Trophoblast cell (in vitro differentiated cells and primary cell): Measurements from ENCODE around the gene TCHP.

Experiments used
- DNase-seq, 2 donors: peaks; one replicate each; pipeline ENCODE4 v3.0.0-alpha.2; 2016
- H2AFZ ChIP-seq: 2 replicates; pipeline ENCODE4 v1.6.1; 2013; ENCODE audit warnings: low read length, moderate library complexity, mild to moderate bottlenecking; ENCODE audit not compliant: insufficient read depth, poor library complexity
- H2AK5ac ChIP-seq: 2 replicates; pipeline ENCODE4 v1.6.1; 2013; ENCODE audit warnings: mild to moderate bottlenecking, low read length
- H2BK120ac ChIP-seq: 2 replicates; pipeline ENCODE4 v1.6.1; 2013; ENCODE audit warnings: low read length, mild to moderate bottlenecking, moderate library complexity; ENCODE audit not compliant: insufficient read depth, poor library complexity
- H2BK12ac ChIP-seq: 2 replicates; pipeline ENCODE4 v1.6.1; 2013; ENCODE audit warnings: mild to moderate bottlenecking, low read length, moderate library complexity
- H2BK5ac ChIP-seq: 2 replicates; pipeline ENCODE4 v1.6.1; 2013; ENCODE audit warnings: low read length, low read depth, moderate library complexity, mild to moderate bottlenecking; ENCODE audit not compliant: poor library complexity
- H3K14ac ChIP-seq: 2 replicates; pipeline ENCODE4 v1.6.1; 2013; ENCODE audit warnings: mild to moderate bottlenecking, low read length
- H3K18ac ChIP-seq: 2 replicates; pipeline ENCODE4 v1.6.1; 2013; ENCODE audit warnings: mild to moderate bottlenecking, low read length
- H3K23ac ChIP-seq: 2 replicates; pipeline ENCODE4 v1.6.1; 2013; ENCODE audit warnings: low read length
- H3K27ac ChIP-seq: 2 replicates; pipeline ENCODE4 v1.5.1; 2013; ENCODE audit warnings: low read depth, mild to moderate bottlenecking, inconsistent platforms, low read length, moderate library complexity
- H3K27me3 ChIP-seq: 2 replicates; pipeline ENCODE4 v1.6.1; 2013; ENCODE audit warnings: inconsistent platforms, mild to moderate bottlenecking, low read length, moderate library complexity; ENCODE audit not compliant: insufficient read depth
- H3K36me3 ChIP-seq, 2 experiments: 1 replicate in 1 of 2; 2 replicates in 1 of 2; pipeline ENCODE4 v1.6.1; 2013; ENCODE audit warnings: low read length in 2 of 2, mild to moderate bottlenecking in 2 of 2, moderate library complexity in 1 of 2; ENCODE audit not compliant: insufficient read depth in 2 of 2, control insufficient read depth in 1 of 2
- H3K4ac ChIP-seq: 2 replicates; pipeline ENCODE4 v1.6.1; 2013; ENCODE audit warnings: low read depth, mild to moderate bottlenecking, low read length, moderate library complexity
- H3K4me1 ChIP-seq, 2 experiments: 1 replicate in 1 of 2; 2 replicates in 1 of 2; pipeline ENCODE4 v1.6.1; 2013; ENCODE audit warnings: low read length in 2 of 2, mild to moderate bottlenecking in 2 of 2, moderate library complexity in 1 of 2; ENCODE audit not compliant: insufficient read depth in 2 of 2, control insufficient read depth in 1 of 2
- H3K4me2 ChIP-seq: 2 replicates; pipeline ENCODE4 v1.6.1; 2013; ENCODE audit warnings: inconsistent platforms, mild to moderate bottlenecking, low read length, moderate library complexity
- H3K4me3 ChIP-seq: 2 replicates; pipeline ENCODE4 v1.5.1; 2013; ENCODE audit warnings: mild to moderate bottlenecking, low read depth, low read length, inconsistent platforms
- H3K79me1 ChIP-seq: one replicate; pipeline ENCODE4 v1.6.1; 2013; ENCODE audit warnings: low read length
- H3K79me2 ChIP-seq: 2 replicates; pipeline ENCODE4 v1.6.1; 2013; ENCODE audit warnings: low read length, mild to moderate bottlenecking; ENCODE audit not compliant: control insufficient read depth, insufficient read depth, poor library complexity
- H3K9ac ChIP-seq: 2 replicates; pipeline ENCODE4 v1.6.1; 2013; ENCODE audit warnings: mild to moderate bottlenecking, low read length
- H3K9me3 ChIP-seq: 2 replicates; pipeline ENCODE4 v1.6.1; 2013; ENCODE audit warnings: low read depth, mild to moderate bottlenecking, control low read depth, inconsistent platforms, low read length; ENCODE audit not compliant: insufficient read depth
- H4K12ac ChIP-seq: 2 replicates; pipeline ENCODE4 v1.6.1; 2013; ENCODE audit warnings: low read depth, mild to moderate bottlenecking, low read length, moderate library complexity
- H4K8ac ChIP-seq: 2 replicates; pipeline ENCODE4 v1.6.1; 2013; ENCODE audit warnings: low read depth, mild to moderate bottlenecking, low read length, moderate library complexity
- H4K91ac ChIP-seq: one replicate; pipeline ENCODE4 v1.6.1; 2013; ENCODE audit warnings: low read depth, mild to moderate bottlenecking, low read length, moderate library complexity
- WGBS: extraction: QIAGEN DNeasy Blood & Tissue Kit; methylation state at CpG from one replicate; pipeline ENCODE4 v1.1.7; 2013; ENCODE audit warnings: missing lambda C conversion rate; ENCODE audit not compliant: insufficient read length, insufficient coverage; ENCODE audit errors: extremely low coverage; 5-methylcytosine and 5-hydroxymethylcytosine counted together

TCHP gene

GRCh38 chr12:109880043-109880931 lies 19.8 kb upstream of the TCHP start, which contains the start of gene GLTP:
Gene GLTP (minus strand): TSS chr12:109880541. CDS start chr12:109880374, 167 bp downstream.
- H3K14ac ChIP-seq = peak within 1 kb of the TSS; percentile 90
- H3K9ac ChIP-seq = peak within 1 kb of the TSS; percentile 86
- H2BK5ac ChIP-seq = peak within 1 kb of the TSS; percentile 3
- H4K91ac ChIP-seq = peak within 1 kb of the TSS; percentile 87
- H4K8ac ChIP-seq = peak within 1 kb of the TSS; percentile 94
- H3K36me3 ChIP-seq = no peaks in the 10 kb centered on the region
- H3K4ac ChIP-seq = peak within 1 kb of the TSS; percentile 65
- peak within 1 kb of the TSS; percentile 90 for H2BK120ac ChIP-seq
- H3K23ac ChIP-seq = no peak within 1 kb of the TSS
- peak within 1 kb of the TSS; percentile 92 for H4K12ac ChIP-seq
- H3K4me3 ChIP-seq = peak within 1 kb of the TSS; percentile 86
- peaks cover 14 to 16% of the 10 kb centered on the region in 2 experiments for H3K4me1 ChIP-seq
- peaks cover 3% of the 10 kb centered on the region for H3K79me2 ChIP-seq
- DNase-seq = peak; percentile 92 to 97
- WGBS = no CpG with 5 or more reads among the region's 92 CpGs
- H3K9me3 ChIP-seq = no peaks in the 10 kb centered on the region
- peak within 1 kb of the TSS; percentile 50 for H2AK5ac ChIP-seq
- peak within 1 kb of the TSS; percentile 68 for H2BK12ac ChIP-seq
- H3K27ac ChIP-seq = no peak within 1 kb of the TSS
- H2AFZ ChIP-seq = peak within 1 kb of the TSS; percentile 91
- H3K79me1 ChIP-seq = peaks cover 5% of the 10 kb centered on the region
- peak within 1 kb of the TSS; percentile 85 for H3K4me2 ChIP-seq
- H3K18ac ChIP-seq = peak within 1 kb of the TSS; percentile 83
- H3K27me3 ChIP-seq = no peaks in the 10 kb centered on the region

GRCh38 chr12:109880938-109881337 lies 19.1 kb upstream of the TCHP start:
- DNase-seq = peak; percentile 51 to 64
- WGBS = no CpG with 5 or more reads among the region's 9 CpGs
- Histone ChIP-seq H4K8ac (peak overlapping the region; percentile 7), H2AFZ (peak overlapping the region; percentile 91), H4K12ac (peak overlapping the region; percentile 80), H2BK12ac (no peak overlapping the region), H3K79me1 (peaks cover 5% of the 10 kb centered on the region), H3K79me2 (peaks cover 3% of the 10 kb centered on the region), H3K36me3 (no peaks in the 10 kb centered on the region), H3K9ac (peak overlapping the region; percentile 37), H3K4me3 (peak overlapping the region; percentile 74), H3K23ac (no peak overlapping the region), H3K18ac (peak overlapping the region; percentile 22), H4K91ac (no peak overlapping the region), H2AK5ac (no peak overlapping the region), H3K4ac (no peak overlapping the region), H2BK120ac (no peak overlapping the region), H2BK5ac (no peak overlapping the region), H3K9me3 (no peaks in the 10 kb centered on the region), H3K14ac (peak overlapping the region; percentile 55), H3K4me1 (peaks cover 14 to 15% of the 10 kb centered on the region in 2 experiments), H3K27me3 (no peaks in the 10 kb centered on the region), H3K4me2 (peak overlapping the region; percentile 85), H3K27ac (no peak overlapping the region)

- no peak overlapping the region for H2BK5ac ChIP-seq
- H3K4me1 ChIP-seq = peaks cover 14 to 15% of the 10 kb centered on the region in 2 experiments
- peaks cover 3% of the 10 kb centered on the region for H3K79me2 ChIP-seq
- no peaks in the 10 kb centered on the region for H3K9me3 ChIP-seq
- no peak overlapping the region for H3K9ac ChIP-seq
- H3K27me3 ChIP-seq = no peaks in the 10 kb centered on the region
- H2BK120ac ChIP-seq = no peak overlapping the region
- H3K4me2 ChIP-seq = no peak overlapping the region
- DNase-seq = no peak
- no peak overlapping the region for H3K4me3 ChIP-seq
- H3K27ac ChIP-seq = no peak overlapping the region
- no peak overlapping the region for H3K18ac ChIP-seq
- no peaks in the 10 kb centered on the region for H3K36me3 ChIP-seq
- no peak overlapping the region for H3K4ac ChIP-seq
- peaks cover 5% of the 10 kb centered on the region for H3K79me1 ChIP-seq
- no peak overlapping the region for H3K23ac ChIP-seq
- no peak overlapping the region for H3K14ac ChIP-seq
- no peak overlapping the region for H4K12ac ChIP-seq
- H2BK12ac ChIP-seq = no peak overlapping the region
- no peak overlapping the region for H4K91ac ChIP-seq
- H2AFZ ChIP-seq = no peak overlapping the region
- H4K8ac ChIP-seq = no peak overlapping the region
- WGBS = no CpG with 5 or more reads among the region's 2 CpGs
- no peak overlapping the region for H2AK5ac ChIP-seq
Observed at GRCh38 chr12:109881752-109882151, 18.3 kb upstream of the TCHP start.

- Histone ChIP-seq H2AFZ (no peak overlapping the region), H3K4ac (no peak overlapping the region), H2BK120ac (no peak overlapping the region), H3K27me3 (no peaks in the 10 kb centered on the region), H4K12ac (no peak overlapping the region), H3K14ac (no peak overlapping the region), H4K8ac (no peak overlapping the region), H3K27ac (no peak overlapping the region), H2BK12ac (no peak overlapping the region), H3K79me2 (peaks cover 3% of the 10 kb centered on the region), H3K9me3 (no peaks in the 10 kb centered on the region), H2BK5ac (no peak overlapping the region), H3K23ac (no peak overlapping the region), H3K4me3 (no peak overlapping the region), H3K36me3 (no peaks in the 10 kb centered on the region), H3K18ac (no peak overlapping the region), H3K4me1 (peaks cover 12% of the 10 kb centered on the region in 2 experiments), H2AK5ac (no peak overlapping the region), H3K79me1 (peaks cover 5% of the 10 kb centered on the region), H3K4me2 (no peak overlapping the region), H4K91ac (no peak overlapping the region), H3K9ac (no peak overlapping the region)
- no CpG with 5 or more reads among the region's 4 CpGs for WGBS
- no peak for DNase-seq
Observed at GRCh38 chr12:109883461-109883860, 16.6 kb upstream of the TCHP start.
